Astrocyte of the cerebellum (primary cell): ENCODE data around the gene AMT.
"Not testable (repeated sequence)": the region's sequence is repeated elsewhere in the genome, so short reads cannot be mapped to it uniquely, and the experiment has no call there.

Experiments used
- DNase-seq: peaks from one replicate; pipeline ENCODE4 v3.0.0-alpha.2; 2011; ENCODE audit warnings: low read depth
- H3K4me3 ChIP-seq: 2 replicates; pipeline ENCODE4 v1.5.1; 2011; ENCODE audit warnings: mild to moderate bottlenecking, low read depth, low read length, moderate library complexity
- CTCF ChIP-seq: IDR thresholded peaks from 2 replicates; pipeline ENCODE4 v1.5.1; 2012; ENCODE audit warnings: low read length, low read depth, moderate library complexity, mild to moderate bottlenecking; ENCODE audit errors: missing control alignments
- in situ Hi-C: cut with HindIII; loops from 2 replicates; pipeline ENCODE4 v1.10.0; 2017; ENCODE audit warnings: low sequenced_read_pairs

AMT gene

GRCh38 chr3:49399461-49399860 lies 22.8 kb downstream of the AMT start:
- H3K4me3 ChIP-seq = no peak overlapping the region
- DNase-seq = no peak
- in situ Hi-C loops = no loop called here
- TF ChIP-seq CTCF = no peak

- in situ Hi-C loops = no loop called here
- no peak for DNase-seq
- no peak overlapping the region for H3K4me3 ChIP-seq
- no peak for TF ChIP-seq CTCF
Measured at GRCh38 chr3:49397470-49397869, 24.8 kb downstream of the AMT start.

GRCh38 chr3:49391310-49391709 lies 31.0 kb downstream of the AMT start:
- DNase-seq, H3K4me3 ChIP-seq, in situ Hi-C loops: not testable (repeated sequence)

DNA sequence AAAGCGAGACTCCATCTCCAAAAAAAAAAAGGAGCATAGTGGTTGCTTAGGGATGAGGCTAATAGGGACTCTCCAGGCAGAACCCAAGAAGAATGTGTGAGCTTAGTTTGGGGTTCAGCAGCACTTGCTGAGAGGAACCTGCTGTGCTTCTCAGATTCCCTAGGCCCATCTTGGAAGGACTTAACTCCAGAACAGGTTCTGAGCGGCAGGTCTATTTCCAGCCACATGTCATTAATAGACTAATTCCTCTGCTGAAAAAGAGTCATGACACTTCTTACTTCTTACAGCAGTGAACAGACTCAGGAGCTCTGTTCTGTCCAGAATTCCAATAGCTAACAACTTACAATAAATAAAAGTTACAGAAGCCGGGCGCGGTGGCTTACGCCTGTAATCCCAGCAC lies 33.0 kb downstream of the AMT start:
- no peak for TF ChIP-seq CTCF
- in situ Hi-C loops = no loop called here
- DNase-seq = no peak
- no peak overlapping the region for H3K4me3 ChIP-seq

DNA sequence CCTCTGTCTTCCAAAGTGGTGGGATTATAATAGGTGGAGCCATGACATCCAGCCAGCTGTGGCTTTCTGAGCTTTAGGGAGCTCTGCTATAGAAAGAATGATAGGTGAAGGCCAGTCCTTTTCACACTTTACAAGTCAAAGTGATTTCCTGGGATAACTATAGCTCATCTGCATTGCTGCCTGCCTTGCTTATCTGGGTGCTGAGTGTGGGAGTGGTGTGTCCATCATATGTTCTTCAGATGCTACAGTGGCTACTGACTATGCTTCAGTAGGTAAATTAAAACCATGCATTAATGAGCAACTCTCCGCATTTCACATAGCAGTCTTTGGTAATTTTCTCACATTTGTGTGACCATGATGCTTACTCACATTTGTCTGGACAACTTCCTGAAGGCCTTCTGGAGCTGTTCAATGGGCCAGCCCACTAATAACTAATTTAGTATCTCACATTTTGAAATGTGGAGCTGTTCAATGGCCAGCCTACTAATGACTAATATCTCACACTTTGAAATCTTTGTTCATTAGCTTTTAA lies 33.9 kb downstream of the AMT start:
- DNase-seq = no peak
- in situ Hi-C loops = no loop called here
- TF ChIP-seq CTCF = no peak
- no peak overlapping the region for H3K4me3 ChIP-seq

GRCh38 chr3:49387721-49388120 lies 34.6 kb downstream of the AMT start:
- no peak for DNase-seq
- no peak for TF ChIP-seq CTCF
- in situ Hi-C loops = no loop called here
- no peak overlapping the region for H3K4me3 ChIP-seq

GRCh38 chr3:49386056-49386756 lies 36.1 kb downstream of the AMT start:
- TF ChIP-seq CTCF = no peak
- DNase-seq = no peak
- no peak overlapping the region for H3K4me3 ChIP-seq
- in situ Hi-C loops = no loop called here
